GM21367 (cell line): ENCODE data around the gene EFHD1.
"Not testable (repeated sequence)": the region's sequence is repeated elsewhere in the genome, so short reads cannot be mapped to it uniquely, and the experiment has no call there.

Experiments
- ATAC-seq: cut with Tn5 transposase; IDR thresholded peaks from one replicate; pipeline ENCODE4 v1.9.1; 2021; ENCODE audit not compliant: unreplicated experiment

EFHD1 gene

GRCh38 chr2:232647261-232647660 is 13.9 kb downstream of the EFHD1 start:
- ATAC-seq: no peak

- ATAC-seq: no peak
Observed at GRCh38 chr2:232649033-232649432, 15.6 kb downstream of the EFHD1 start.

- ATAC-seq: no peak
Observed at GRCh38 chr2:232652505-232652851, 19.1 kb downstream of the EFHD1 start.

GRCh38 chr2:232653441-232653840 is 20.0 kb downstream of the EFHD1 start:
- ATAC-seq: no peak

GRCh38 chr2:232655392-232655791 is 22.0 kb downstream of the EFHD1 start:
- ATAC-seq: no peak

GRCh38 chr2:232658217-232658785 is 24.9 kb downstream of the EFHD1 start:
- no peak for ATAC-seq

- no peak for ATAC-seq
Observed at GRCh38 chr2:232659359-232659758, 26.0 kb downstream of the EFHD1 start.

GRCh38 chr2:232662486-232663260 is 29.3 kb downstream of the EFHD1 start:
- ATAC-seq: no peak

GRCh38 chr2:232666051-232666805 is 32.8 kb downstream of the EFHD1 start:
- ATAC-seq: no peak

GRCh38 chr2:232667989-232668583 is 34.7 kb downstream of the EFHD1 start:
- ATAC-seq: no peak

GRCh38 chr2:232668805-232669444 is 35.5 kb downstream of the EFHD1 start:
- no peak for ATAC-seq

GRCh38 chr2:232672588-232672987 is 39.2 kb downstream of the EFHD1 start:
- ATAC-seq: no peak

GRCh38 chr2:232674491-232674890 is 41.1 kb downstream of the EFHD1 start:
- ATAC-seq: no peak

GRCh38 chr2:232675381-232675780 is 42.0 kb downstream of the EFHD1 start:
- ATAC-seq: no peak

GRCh38 chr2:232680006-232680405 is 46.6 kb downstream of the EFHD1 start:
- no peak for ATAC-seq

- no peak for ATAC-seq
Observed at GRCh38 chr2:232681527-232681926, 48.1 kb downstream of the EFHD1 start.

- no peak for ATAC-seq
Observed at GRCh38 chr2:232683368-232683767, 50.0 kb downstream of the EFHD1 start.

- ATAC-seq: not testable (repeated sequence)
Observed at GRCh38 chr2:232685391-232685790, 52.0 kb downstream of the EFHD1 start.

- no peak for ATAC-seq
Observed at GRCh38 chr2:232687382-232688160, 54.2 kb downstream of the EFHD1 start.

GRCh38 chr2:232688201-232688600 is 54.8 kb downstream of the EFHD1 start:
- no peak for ATAC-seq
